ENCODE measurements around the gene G3BP1. TPM values are rescaled to one million over a fixed set of nuclear protein-coding genes. Genes with fewer than 3 reads are reported as not detected.

G3BP1 gene
- total RNA-seq, 1 experiment from 2014 or later: 157 TPM

DNA sequence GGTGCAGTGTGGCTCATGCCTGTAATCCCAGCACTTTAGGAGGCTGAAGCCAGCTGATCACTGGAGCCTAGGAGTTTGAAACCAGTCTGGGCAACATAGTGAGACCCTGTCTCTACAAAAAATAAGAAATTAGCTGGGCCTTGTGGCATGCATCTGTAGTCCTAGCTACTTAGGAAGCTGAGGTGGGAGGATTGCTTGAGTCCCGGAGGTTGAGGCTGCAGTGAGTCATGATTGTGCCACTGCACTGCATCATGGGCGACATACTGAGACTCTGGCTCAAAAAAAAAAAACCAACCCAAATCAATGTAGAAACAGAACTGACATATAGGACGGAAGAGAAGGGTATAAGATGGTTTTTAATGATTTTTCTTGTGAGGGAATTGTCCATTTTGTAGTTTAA lies 27.7 kb downstream of the G3BP1 start:
- peaks cover 29% of the 10 kb centered on the region for H4K20me1 ChIP-seq (ENCODE audit: low read length)
- no peaks in the 10 kb centered on the region for H3K27me3 ChIP-seq (ENCODE audit: low read length)
- peak; percentile 26 for DNase-seq
- no peak overlapping the region for H3K9ac ChIP-seq (ENCODE audit: low read length)
- H3K4me1 ChIP-seq (ENCODE audit: insufficient read depth, low read length): no peaks in the 10 kb centered on the region
- H3K9me3 ChIP-seq (ENCODE audit: low read length): no peaks in the 10 kb centered on the region
- BruUV-seq (replicated peaks): no TSS peak
- H2AFZ ChIP-seq (ENCODE audit: low read length): no peak overlapping the region
- peaks cover 84% of the 10 kb centered on the region for H3K36me3 ChIP-seq (ENCODE audit: low read depth, low read length)
- no peak overlapping the region for H3K4me3 ChIP-seq (ENCODE audit: low read length)
- H3K27ac ChIP-seq (ENCODE audit: low read length): no peak overlapping the region
- H3K4me2 ChIP-seq (ENCODE audit: low read length): no peak overlapping the region
- H3F3A ChIP-seq (ENCODE audit: low read length, unreplicated experiment): no peaks in the 10 kb centered on the region
- TF ChIP-seq, protein P1, sequence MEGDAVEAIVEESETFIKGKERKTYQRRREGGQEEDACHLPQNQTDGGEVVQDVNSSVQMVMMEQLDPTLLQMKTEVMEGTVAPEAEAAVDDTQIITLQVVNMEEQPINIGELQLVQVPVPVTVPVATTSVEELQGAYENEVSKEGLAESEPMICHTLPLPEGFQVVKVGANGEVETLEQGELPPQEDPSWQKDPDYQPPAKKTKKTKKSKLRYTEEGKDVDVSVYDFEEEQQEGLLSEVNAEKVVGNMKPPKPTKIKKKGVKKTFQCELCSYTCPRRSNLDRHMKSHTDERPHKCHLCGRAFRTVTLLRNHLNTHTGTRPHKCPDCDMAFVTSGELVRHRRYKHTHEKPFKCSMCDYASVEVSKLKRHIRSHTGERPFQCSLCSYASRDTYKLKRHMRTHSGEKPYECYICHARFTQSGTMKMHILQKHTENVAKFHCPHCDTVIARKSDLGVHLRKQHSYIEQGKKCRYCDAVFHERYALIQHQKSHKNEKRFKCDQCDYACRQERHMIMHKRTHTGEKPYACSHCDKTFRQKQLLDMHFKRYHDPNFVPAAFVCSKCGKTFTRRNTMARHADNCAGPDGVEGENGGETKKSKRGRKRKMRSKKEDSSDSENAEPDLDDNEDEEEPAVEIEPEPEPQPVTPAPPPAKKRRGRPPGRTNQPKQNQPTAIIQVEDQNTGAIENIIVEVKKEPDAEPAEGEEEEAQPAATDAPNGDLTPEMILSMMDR (conservative IDR thresholded peaks at IDR 0.05; ENCODE audit: low read depth, low read length): no peak
- TF ChIP-seq EZH2 (IDR thresholded peaks at IDR 0.05; ENCODE audit: low read length, unreplicated experiment): no peak
- TF ChIP-seq EZH2phosphoT487 (IDR thresholded peaks at IDR 0.05; ENCODE audit: borderline replicate concordance, low read length): no peak
- intact Hi-C loops (cut with micrococcal nuclease): no loop called here
- CTCF ChIA-PET: no interaction called here
- H3K9me2 ChIP-seq (replicated peaks; ENCODE audit: low read length): no peaks in the 10 kb centered on the region
- peak; percentile 71 for ATAC-seq
- POLR2A ChIA-PET (ENCODE audit: unreplicated experiment): interaction anchor here (0.7 kb wide), 1 partner anchor 28 kb away, joined by 16 read pairs; no protein-coding TSS in a partner anchor
- peaks cover 61% of the 10 kb centered on the region for H3K79me2 ChIP-seq (ENCODE audit: low read length)

DNA sequence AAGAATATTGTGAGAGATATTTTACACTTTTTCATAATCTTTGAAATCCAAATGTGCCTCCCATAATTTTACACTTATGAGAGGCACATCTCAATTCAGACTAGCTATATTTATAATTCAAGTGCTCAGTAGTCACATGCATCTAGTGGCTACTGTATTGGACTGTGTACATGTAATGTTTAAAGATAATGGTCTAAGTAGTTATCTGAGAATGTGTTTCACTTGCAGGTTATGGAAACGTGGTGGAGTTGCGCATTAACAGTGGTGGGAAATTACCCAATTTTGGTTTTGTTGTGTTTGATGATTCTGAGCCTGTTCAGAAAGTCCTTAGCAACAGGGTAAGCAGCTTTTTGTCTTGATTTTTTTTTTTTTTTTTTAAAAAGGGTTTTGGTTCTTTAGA lies 28.8 kb downstream of the G3BP1 start:
- Histone ChIP-seq H4K20me1 (ENCODE audit: low read length) (peaks cover 23% of the 10 kb centered on the region), H3K9me3 (ENCODE audit: low read length) (no peaks in the 10 kb centered on the region), H3K4me1 (ENCODE audit: insufficient read depth, low read length) (no peaks in the 10 kb centered on the region), H3K27me3 (ENCODE audit: low read length) (no peaks in the 10 kb centered on the region), H3K4me3 (ENCODE audit: low read length) (no peak overlapping the region), H3K9me2 (replicated peaks; ENCODE audit: low read length) (no peaks in the 10 kb centered on the region), H2AFZ (ENCODE audit: low read length) (no peak overlapping the region), H3K36me3 (ENCODE audit: low read depth, low read length) (peaks cover 85% of the 10 kb centered on the region), H3K9ac (ENCODE audit: low read length) (no peak overlapping the region), H3K79me2 (ENCODE audit: low read length) (peaks cover 59% of the 10 kb centered on the region), H3F3A (ENCODE audit: low read length, unreplicated experiment) (no peaks in the 10 kb centered on the region), H3K27ac (ENCODE audit: low read length) (no peak overlapping the region), H3K4me2 (ENCODE audit: low read length) (no peak overlapping the region)
- TF ChIP-seq, protein P1 (conservative IDR thresholded peaks at IDR 0.05; ENCODE audit: low read depth, low read length): no peak
- TF ChIP-seq EZH2phosphoT487 (IDR thresholded peaks at IDR 0.05; ENCODE audit: borderline replicate concordance, low read length): no peak
- TF ChIP-seq EZH2 (IDR thresholded peaks at IDR 0.05; ENCODE audit: low read length, unreplicated experiment): no peak
- intact Hi-C loops (cut with micrococcal nuclease): no loop called here
- no peak for ATAC-seq
- CTCF ChIA-PET: no interaction called here
- no peak for DNase-seq
- POLR2A ChIA-PET (ENCODE audit: unreplicated experiment): interaction anchor here (0.6 kb wide), 1 partner anchor 9 kb away, joined by 3 read pairs; no protein-coding TSS in a partner anchor
- BruUV-seq (replicated peaks): no TSS peak

DNA sequence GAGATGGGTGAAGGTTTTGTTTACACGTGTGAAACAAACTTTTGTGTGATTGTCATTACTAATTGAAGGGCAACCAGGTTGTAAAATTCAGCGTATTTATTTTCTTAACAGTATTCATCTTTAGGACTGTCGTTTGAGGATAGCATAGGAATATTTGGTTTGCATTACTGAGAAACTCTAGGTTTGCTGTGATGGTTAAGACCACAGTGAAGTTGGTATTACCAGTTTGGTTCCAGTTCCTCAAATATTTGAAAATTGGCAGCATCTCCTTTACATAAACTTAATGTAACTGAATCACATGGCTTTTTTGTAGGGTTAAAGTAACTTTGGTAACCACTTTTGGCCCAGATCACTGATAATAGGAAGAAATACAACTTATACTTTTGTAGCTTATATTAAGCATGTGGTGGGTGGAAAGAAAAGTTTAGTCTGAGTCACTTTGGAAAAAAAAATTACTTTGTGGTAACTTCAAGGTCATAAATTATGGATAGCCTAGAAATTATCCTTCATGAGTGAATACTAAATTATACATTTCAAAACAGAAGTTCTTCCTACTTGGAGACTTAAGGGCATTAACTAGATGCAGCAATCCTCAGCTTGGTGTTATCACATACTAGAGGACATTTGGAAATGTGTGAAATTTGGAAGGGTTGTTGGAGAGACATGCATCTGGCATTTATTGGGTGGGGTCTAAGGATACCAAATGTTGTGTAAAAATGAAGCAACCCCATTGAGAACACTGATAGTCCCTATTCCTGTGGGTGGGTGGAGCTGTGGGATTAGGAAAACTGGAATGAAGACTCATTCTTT lies 33.9 kb downstream of the G3BP1 start:
- Histone ChIP-seq H3F3A (ENCODE audit: low read length, unreplicated experiment) (no peaks in the 10 kb centered on the region), H3K9me2 (replicated peaks; ENCODE audit: low read length) (no peaks in the 10 kb centered on the region), H3K27ac (ENCODE audit: low read length) (no peak overlapping the region), H3K36me3 (ENCODE audit: low read depth, low read length) (peaks cover 75% of the 10 kb centered on the region), H3K4me1 (ENCODE audit: insufficient read depth, low read length) (no peaks in the 10 kb centered on the region), H2AFZ (ENCODE audit: low read length) (no peak overlapping the region), H3K79me2 (ENCODE audit: low read length) (peaks cover 44% of the 10 kb centered on the region), H4K20me1 (ENCODE audit: low read length) (peaks cover 21% of the 10 kb centered on the region; the same call in 1 of the 2 replicates), H3K4me2 (ENCODE audit: low read length) (no peak overlapping the region), H3K9me3 (ENCODE audit: low read length) (no peaks in the 10 kb centered on the region), H3K9ac (ENCODE audit: low read length) (no peak overlapping the region), H3K4me3 (ENCODE audit: low read length) (no peak overlapping the region), H3K27me3 (ENCODE audit: low read length) (no peaks in the 10 kb centered on the region)
- POLR2A ChIA-PET (ENCODE audit: unreplicated experiment): no interaction called here
- ATAC-seq (no peak), DNase-seq (no peak)
- TF ChIP-seq, protein P1 (conservative IDR thresholded peaks at IDR 0.05; ENCODE audit: low read depth, low read length): no peak
- TF ChIP-seq EZH2phosphoT487 (IDR thresholded peaks at IDR 0.05; ENCODE audit: borderline replicate concordance, low read length) (no peak), EZH2 (IDR thresholded peaks at IDR 0.05; ENCODE audit: low read length, unreplicated experiment) (no peak)
- intact Hi-C loops (cut with micrococcal nuclease): no loop called here
- CTCF ChIA-PET: no interaction called here
- BruUV-seq (replicated peaks): no TSS peak

All from PC-3 (cell line).